Adrenal gland (tissue), 19 donors: ENCODE measurements around the gene BCAS3. TPM values are rescaled to one million over a fixed set of nuclear protein-coding genes. Genes with fewer than 3 reads are reported as not detected.

Source experiments
- DNase-seq, 7 donors: peaks; one replicate each; pipeline ENCODE4 v3.0.0-alpha.2; 2019 to 2020
- H3K27ac ChIP-seq, 5 donors: fragments of 200-600 bp; sonication (generic) in 4 of 5; 1 replicate in 3 of 5; 2 replicates in 2 of 5; pipeline versions ENCODE4 v1.5.1 to v1.8.0; 2016 to 2020; ENCODE audit warnings: mild to moderate bottlenecking in 1 of 5
- H3K27me3 ChIP-seq: fragments of 200-600 bp; 2 replicates; pipeline ENCODE4 v1.8.0; 2021
- H3K36me3 ChIP-seq, 2 donors: fragments of 200-600 bp; replicated peaks in 1 of 2; 1 replicate in 1 of 2; 2 replicates in 1 of 2; pipeline versions ENCODE4 v1.5.1 to v1.8.0; 2018 to 2022
- H3K4me1 ChIP-seq, 2 donors: fragments of 200-600 bp; replicated peaks in 1 of 2; 1 replicate in 1 of 2; 2 replicates in 1 of 2; pipeline versions ENCODE4 v1.5.1 to v1.8.0; 2018 to 2021
- H3K4me3 ChIP-seq, 4 donors: fragments of 200-600 bp; sonication (generic) in 3 of 4; one replicate each; pipeline ENCODE4 v1.5.1; 2016 to 2018
- H3K9me3 ChIP-seq, 3 donors: fragments of 200-600 bp; sonication (generic) in 1 of 3; replicated peaks in 1 of 3; 1 replicate in 2 of 3; 2 replicates in 1 of 3; pipeline versions ENCODE4 v1.5.1 to v1.8.0; 2016 to 2021
- POLR2A ChIP-seq, 2 donors: fragments of 450-650 bp; IDR thresholded peaks; one replicate each; pipeline ENCODE4 v1.6.1; 2017; ENCODE audit warnings: antibody characterized with exemption in 2 of 2, mild to moderate bottlenecking in 2 of 2, moderate library complexity in 1 of 2
- WGBS, 4 donors: extraction: QIAGEN DNeasy Blood & Tissue Kit in 2 of 4; methylation state at CpG; one replicate each; pipeline versions ENCODE4 v1.1.5 to v1.1.7; 2013 to 2017; 5-methylcytosine and 5-hydroxymethylcytosine counted together
- intact Hi-C, 2 donors: fragments of 100-400 bp; cut with DNase I; formaldehyde crosslinking; loops; one replicate each; pipeline versions ENCODE4 v1.14.1 to v1.15.0; 2022 to 2023
- long read RNA-seq, 10 donors: library from polyadenylated mRNA in 3 of 10; unstranded in 2 of 10; stranded (forward) in 1 of 10; transcript quantifications; one replicate each; pipeline ENCODE4 v2.0.0 and lab custom pipeline, GENCODE V29; 2021 to 2026
- polyA plus RNA-seq, 3 donors: library from polyadenylated mRNA; stranded (reverse); fragments of 200-250 nt in 2 of 3; fragments of 350-450 nt in 1 of 3; fragmentation: Illumina TruSeq in 1 of 3; extraction: RNeasy Lipid Tissue Mini Kit (QIAGEN cat#74804) in 1 of 3; gene quantifications; one replicate each; pipeline ENCODE4 v1.2.3, GENCODE V29; 2013 to 2014
- total RNA-seq, 9 donors: library from RNA; depleted of rRNA in 4 of 9; stranded (reverse); fragments of >200 nt in 4 of 9; fragments of 120-200 nt in 1 of 9; fragmentation: NEBNext Ultra II Directional in 1 of 9; extraction: Animal tissue kit (Norgen Biotek cat#: 25700) in 1 of 9; gene quantifications; one replicate each; pipeline versions ENCODE4 v1.1.0 to v1.2.4, GENCODE V29; 2013 to 2023
- TF ChIP-seq, protein P1 (sequence below), 6 experiments: fragments of 450-650 bp in 4 of 6; fragments of 200-600 bp in 2 of 6; sonication (generic) in 1 of 6; IDR thresholded peaks; 1 replicate in 5 of 6; 2 replicates in 1 of 6; pipeline versions ENCODE4 v1.5.1 to v1.8.0; 2016 to 2021; ENCODE audit warnings: antibody characterized with exemption in 6 of 6, mild to moderate bottlenecking in 2 of 6, moderate library complexity in 1 of 6
- donor health status: healthy with polysubstance abuse.
- donor health status: Bipolar disorder and iron deficiency.
- donor health status: DM: yes; HTN: yes; CAD: no.
- donor health status: DM: no; HTN: no; CAD: no.
- donor health status: DM: no; HTN: no; CAD: no.
- donor health status: DM: yes; HTN: yes; CAD: no.

BCAS3 gene
- total RNA-seq (100 to 1,000 TPM in 1 of 9 donors, 10 to 100 TPM in 8; 21.6 to 105 (median 36.8) TPM), polyA plus RNA-seq (10 to 100 TPM in 2 of 3 donors, 1 to 10 TPM in 1; 9.4 to 15.9 (median 10.6) TPM)
- long read RNA-seq, donor 1, full-length matches to known transcripts: 1 of 1 reads
- long read RNA-seq, donor 1, partial matches to known transcripts: 0 of 1 reads
- long read RNA-seq, donor 1, other reads (novel, unspliced or antisense): 0 of 1 reads
- long read RNA-seq, donor 2, full-length matches to known transcripts: 2 of 2 reads
- long read RNA-seq, donor 2, partial matches to known transcripts: 0 of 2 reads
- long read RNA-seq, donor 2, other reads (novel, unspliced or antisense): 0 of 2 reads
- long read RNA-seq, donor 3, full-length matches to known transcripts: 3 of 3 reads
- long read RNA-seq, donor 3, partial matches to known transcripts: 0 of 3 reads
- long read RNA-seq, donor 3, other reads (novel, unspliced or antisense): 0 of 3 reads
- long read RNA-seq, donor 4, full-length matches to known transcripts: 2 of 5 reads
- long read RNA-seq, donor 4, partial matches to known transcripts: 1 of 5 reads
- long read RNA-seq, donor 4, other reads (novel, unspliced or antisense): 2 of 5 reads
- long read RNA-seq, donor 5, full-length matches to known transcripts: 4 of 8 reads
- long read RNA-seq, donor 5, partial matches to known transcripts: 3 of 8 reads
- long read RNA-seq, donor 5, other reads (novel, unspliced or antisense): 1 of 8 reads
- long read RNA-seq, donor 6, full-length matches to known transcripts: 1 of 5 reads
- long read RNA-seq, donor 6, partial matches to known transcripts: 2 of 5 reads
- long read RNA-seq, donor 6, other reads (novel, unspliced or antisense): 2 of 5 reads
- long read RNA-seq, donor 7, full-length matches to known transcripts: 1 of 1 reads
- long read RNA-seq, donor 7, partial matches to known transcripts: 0 of 1 reads
- long read RNA-seq, donor 7, other reads (novel, unspliced or antisense): 0 of 1 reads
- long read RNA-seq, donor 8, partial matches to known transcripts: 0 of 1 reads
- long read RNA-seq, donor 8, other reads (novel, unspliced or antisense): 0 of 1 reads
- long read RNA-seq, donor 9, full-length matches to known transcripts: 3 of 3 reads
- long read RNA-seq, donor 9, partial matches to known transcripts: 0 of 3 reads
- long read RNA-seq, donor 9, other reads (novel, unspliced or antisense): 0 of 3 reads
- long read RNA-seq, donor 10, partial matches to known transcripts: 0 of 1 reads
- long read RNA-seq, donor 10, other reads (novel, unspliced or antisense): 0 of 1 reads

DNA sequence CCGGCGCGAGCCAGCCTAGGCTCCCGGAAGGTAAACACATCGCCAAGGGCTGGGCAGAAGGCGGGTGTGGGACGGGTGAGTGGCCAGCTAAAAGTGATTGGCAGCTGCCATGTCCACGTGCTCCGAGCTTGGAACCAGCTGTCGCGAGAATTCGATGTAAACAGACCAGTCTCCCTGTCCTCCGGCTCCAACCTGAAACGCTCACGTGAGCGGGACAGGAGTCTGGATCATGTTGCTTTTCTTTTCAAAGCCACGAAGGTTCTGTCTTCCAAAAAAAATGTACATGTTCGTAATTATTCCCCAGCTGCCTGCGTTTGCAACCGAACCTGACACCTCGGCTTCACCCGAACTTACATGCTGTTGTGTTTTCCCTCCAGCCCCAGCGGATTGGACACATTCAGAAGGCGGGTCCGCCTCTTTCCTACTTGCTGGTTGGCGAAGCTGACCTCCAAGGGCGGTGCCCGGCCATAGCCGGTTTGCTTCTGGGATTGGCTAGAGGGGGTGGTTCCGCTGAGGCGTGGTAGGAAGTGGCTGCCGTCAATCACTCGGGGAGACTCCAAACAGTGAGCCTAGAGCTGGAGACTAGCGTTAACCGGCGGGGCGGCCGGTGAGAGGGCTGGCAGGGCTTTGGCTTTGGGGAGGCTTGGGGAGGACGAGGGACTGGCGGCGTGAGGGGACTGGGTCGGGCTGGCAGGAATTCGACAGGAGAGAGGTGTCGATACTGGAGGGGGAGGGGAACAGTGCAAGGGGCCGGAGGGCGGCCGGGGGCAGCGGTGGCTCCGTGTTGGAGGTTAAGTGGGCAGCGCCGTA lies at the start of gene BCAS3:
Gene BCAS3, plus strand, starts transcription at position 544 of the 810 bp plus-strand sequence.
- Histone ChIP-seq H3K4me1 (peaks cover 8 to 15% of the 10 kb centered on the region in 2 donors), H3K36me3 (no peaks in the 10 kb centered on the region), H3K4me3 (peak within 1 kb of the TSS; percentile 59 to 99 (median 65)), H3K27ac (peak within 1 kb of the TSS in 3 of 5 donors; percentile 58 to 81 (median 76)), H3K9me3 (no peaks in the 10 kb centered on the region), H3K27me3 (no peaks in the 10 kb centered on the region)
- WGBS, 4 donors: 0 to 1% (median 0%) methylated on average over 40 to 51 of the region's 51 CpGs
- intact Hi-C loops: no loop called here
- TF ChIP-seq, protein P1, sequence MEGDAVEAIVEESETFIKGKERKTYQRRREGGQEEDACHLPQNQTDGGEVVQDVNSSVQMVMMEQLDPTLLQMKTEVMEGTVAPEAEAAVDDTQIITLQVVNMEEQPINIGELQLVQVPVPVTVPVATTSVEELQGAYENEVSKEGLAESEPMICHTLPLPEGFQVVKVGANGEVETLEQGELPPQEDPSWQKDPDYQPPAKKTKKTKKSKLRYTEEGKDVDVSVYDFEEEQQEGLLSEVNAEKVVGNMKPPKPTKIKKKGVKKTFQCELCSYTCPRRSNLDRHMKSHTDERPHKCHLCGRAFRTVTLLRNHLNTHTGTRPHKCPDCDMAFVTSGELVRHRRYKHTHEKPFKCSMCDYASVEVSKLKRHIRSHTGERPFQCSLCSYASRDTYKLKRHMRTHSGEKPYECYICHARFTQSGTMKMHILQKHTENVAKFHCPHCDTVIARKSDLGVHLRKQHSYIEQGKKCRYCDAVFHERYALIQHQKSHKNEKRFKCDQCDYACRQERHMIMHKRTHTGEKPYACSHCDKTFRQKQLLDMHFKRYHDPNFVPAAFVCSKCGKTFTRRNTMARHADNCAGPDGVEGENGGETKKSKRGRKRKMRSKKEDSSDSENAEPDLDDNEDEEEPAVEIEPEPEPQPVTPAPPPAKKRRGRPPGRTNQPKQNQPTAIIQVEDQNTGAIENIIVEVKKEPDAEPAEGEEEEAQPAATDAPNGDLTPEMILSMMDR (IDR thresholded peaks at IDR 0.05): no peak
- TF ChIP-seq POLR2A (IDR thresholded peaks at IDR 0.05): peak; percentile 76 to 95
- DNase-seq: peak; percentile 97 to 99 (median 99)

DNA sequence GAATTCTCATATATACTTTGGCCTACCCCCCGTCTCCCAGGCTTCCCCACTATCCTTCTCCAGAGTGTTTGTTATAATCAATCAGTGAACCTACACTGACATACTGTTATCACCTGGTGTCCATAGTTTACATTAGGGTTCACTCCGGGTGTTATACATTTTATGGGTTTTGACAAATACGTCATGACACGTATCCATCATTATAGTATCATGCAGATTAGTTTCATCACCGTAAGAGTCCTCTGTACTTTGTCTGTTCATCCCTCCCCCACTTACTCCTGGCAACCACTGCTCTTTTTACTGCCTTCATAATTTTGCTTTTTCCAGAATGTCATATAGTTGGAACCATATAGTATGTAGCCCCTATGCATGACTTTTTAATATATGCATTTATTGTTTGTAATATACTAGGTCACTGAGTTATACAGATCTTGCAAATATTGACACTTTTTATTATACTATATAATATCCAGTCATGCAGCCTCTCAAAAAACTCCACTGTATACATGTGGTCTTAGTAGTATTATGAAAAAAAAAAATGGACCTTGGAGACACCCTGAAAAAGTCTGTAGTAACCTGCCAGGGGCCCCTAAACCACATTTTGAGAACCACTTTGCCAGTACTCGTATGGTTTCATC lies 49.3 kb upstream of the BCAS3 start:
- no peak overlapping the region for H3K27ac ChIP-seq
- DNase-seq: no peak
- no peaks in the 10 kb centered on the region for H3K36me3 ChIP-seq
- H3K4me3 ChIP-seq: no peak overlapping the region
- no peaks in the 10 kb centered on the region for H3K27me3 ChIP-seq
- WGBS, 4 donors: 93 to 96% (median 94%) methylated on average over 6 of the region's 6 CpGs
- peaks cover 0 to 3% (median 0%) of the 10 kb centered on the region in 3 donors for H3K9me3 ChIP-seq
- peaks cover 0 to 24% of the 10 kb centered on the region in 2 donors for H3K4me1 ChIP-seq
- intact Hi-C loops: no loop called here
- no peak for TF ChIP-seq POLR2A (IDR thresholded peaks at IDR 0.05)
- TF ChIP-seq, protein P1 (IDR thresholded peaks at IDR 0.05): no peak

DNA sequence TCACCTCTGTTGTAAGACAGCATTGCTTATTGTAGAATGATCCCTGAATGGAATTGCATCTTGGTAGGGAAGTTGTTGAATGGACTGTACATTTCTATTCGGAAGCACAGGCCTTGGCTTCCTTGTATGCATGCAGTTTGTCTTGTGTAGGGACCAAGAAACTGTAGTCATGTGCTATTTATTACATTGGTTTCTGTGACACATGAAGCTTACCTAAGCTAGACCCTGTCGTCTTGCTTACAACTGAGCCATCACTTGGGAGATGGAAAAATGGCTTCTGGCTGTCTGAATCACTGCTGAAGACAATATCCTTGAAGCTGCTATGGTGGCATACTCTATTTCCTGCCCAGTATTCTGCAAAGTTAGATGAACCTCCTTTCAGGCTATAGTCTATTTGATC lies 48.5 kb upstream of the BCAS3 start:
- DNase-seq: no peak
- Histone ChIP-seq H3K36me3 (peaks cover 0 to 4% of the 10 kb centered on the region in 2 donors), H3K27me3 (no peaks in the 10 kb centered on the region), H3K27ac (no peak overlapping the region), H3K9me3 (no peaks in the 10 kb centered on the region), H3K4me1 (peaks cover 0 to 19% of the 10 kb centered on the region in 2 donors), H3K4me3 (no peak overlapping the region)
- no peak for TF ChIP-seq POLR2A (IDR thresholded peaks at IDR 0.05)
- TF ChIP-seq, protein P1 (IDR thresholded peaks at IDR 0.05): no peak
- WGBS, 4 donors: 83 to 86% (median 85%) methylated on average over 2 of the region's 2 CpGs
- intact Hi-C loops: no loop called here
